Stimulated activated CD8-positive, alpha-beta memory T cell treated with anti-CD3 and anti-CD28 coated beads, Interleukin-7, amount 100 ng/mL, for 4 hours (primary cell): ENCODE data around the gene RUNX2.

ENCODE experiments used
- DNase-seq, 2 donors: peaks; one replicate each; pipeline ENCODE4 v3.0.0-alpha.2; 2020; ENCODE audit warnings: low read depth in 2 of 2

Gene RUNX2

GRCh38 chr6:45433533-45434380, 105.6 kb downstream of the RUNX2 start:
- DNase-seq, result no peak

- DNase-seq, result no peak
Observed at GRCh38 chr6:45434381-45434700, 106.2 kb downstream of the RUNX2 start.

- peak in 1 of 2 donors; percentile 17 for DNase-seq
Observed at GRCh38 chr6:45436544-45437438, 108.7 kb downstream of the RUNX2 start.

GRCh38 chr6:45437439-45437815, 109.3 kb downstream of the RUNX2 start:
- no peak for DNase-seq

- DNase-seq, result no peak
Observed at GRCh38 chr6:45438151-45438550, 110.0 kb downstream of the RUNX2 start.

GRCh38 chr6:45438849-45439406, 110.8 kb downstream of the RUNX2 start:
- no peak for DNase-seq

GRCh38 chr6:45439459-45439858, 111.3 kb downstream of the RUNX2 start:
- DNase-seq, result no peak

GRCh38 chr6:45439861-45440388, 111.8 kb downstream of the RUNX2 start:
- DNase-seq, result no peak

GRCh38 chr6:45441851-45442453, 113.8 kb downstream of the RUNX2 start:
- DNase-seq, result no peak

- DNase-seq, result no peak
Observed at GRCh38 chr6:45442716-45443115, 114.6 kb downstream of the RUNX2 start.

GRCh38 chr6:45445364-45445748, 117.2 kb downstream of the RUNX2 start:
- no peak for DNase-seq

GRCh38 chr6:45445749-45446549, 117.8 kb downstream of the RUNX2 start:
- peak in 1 of 2 donors; percentile 3 for DNase-seq

- DNase-seq, result no peak
Observed at GRCh38 chr6:45447005-45447404, 118.9 kb downstream of the RUNX2 start.

GRCh38 chr6:45447716-45448115, 119.6 kb downstream of the RUNX2 start:
- no peak for DNase-seq

- DNase-seq, result no peak
Observed at GRCh38 chr6:45448417-45449389, 120.6 kb downstream of the RUNX2 start.

- DNase-seq, result no peak
Observed at GRCh38 chr6:45450132-45450531, 122.0 kb downstream of the RUNX2 start.

GRCh38 chr6:45450831-45451230, 122.7 kb downstream of the RUNX2 start:
- DNase-seq, result no peak

GRCh38 chr6:45454008-45454911, 126.1 kb downstream of the RUNX2 start:
- DNase-seq, result no peak

GRCh38 chr6:45455408-45455807, 127.3 kb downstream of the RUNX2 start:
- no peak for DNase-seq
